Osteocyte (in vitro differentiated cells): Measurements from ENCODE around the gene QSER1. TPM values are rescaled to one million over a fixed set of nuclear protein-coding genes. Genes with fewer than 3 reads are reported as not detected.

Experiments
- DNase-seq: peaks from one replicate; pipeline ENCODE4 v3.0.0; 2021; ENCODE audit warnings: mixed read lengths; ENCODE audit not compliant: unreplicated experiment; ENCODE audit errors: extremely low spot score
- H3K27ac Mint-ChIP-seq: one replicate; pipeline ENCODE4 v1.8.0; 2021; ENCODE audit warnings: mild to moderate bottlenecking, mixed read lengths; ENCODE audit not compliant: unreplicated experiment
- H3K27me3 Mint-ChIP-seq: one replicate; pipeline ENCODE4 v1.8.0; 2021; ENCODE audit warnings: mixed read lengths; ENCODE audit not compliant: unreplicated experiment
- H3K36me3 Mint-ChIP-seq: one replicate; pipeline ENCODE4 v1.8.0; 2021; ENCODE audit warnings: mixed read lengths; ENCODE audit not compliant: unreplicated experiment
- H3K4me1 Mint-ChIP-seq: one replicate; pipeline ENCODE4 v1.8.0; 2021; ENCODE audit warnings: mixed read lengths; ENCODE audit not compliant: unreplicated experiment
- H3K4me3 Mint-ChIP-seq: one replicate; pipeline ENCODE4 v1.8.0; 2021; ENCODE audit warnings: mild to moderate bottlenecking, moderate library complexity, mixed read lengths; ENCODE audit not compliant: unreplicated experiment
- H3K9me3 Mint-ChIP-seq: one replicate; pipeline ENCODE4 v1.8.0; 2021; ENCODE audit warnings: mixed read lengths; ENCODE audit not compliant: unreplicated experiment
- total RNA-seq: library from RNA; stranded (reverse); gene quantifications from 2 replicates; pipeline ENCODE4 v1.2.1, GENCODE V29; 2021
- TF ChIP-seq, protein P1 (sequence below): fragments of 200-600 bp; sonication (generic); IDR thresholded peaks from 2 replicates; pipeline ENCODE4 v1.5.0; 2021; ENCODE audit warnings: antibody characterized with exemption, mild to moderate bottlenecking, moderate library complexity

Gene QSER1
- total RNA-seq, 1 donor from 2014 or later = 32.4 TPM

DNA sequence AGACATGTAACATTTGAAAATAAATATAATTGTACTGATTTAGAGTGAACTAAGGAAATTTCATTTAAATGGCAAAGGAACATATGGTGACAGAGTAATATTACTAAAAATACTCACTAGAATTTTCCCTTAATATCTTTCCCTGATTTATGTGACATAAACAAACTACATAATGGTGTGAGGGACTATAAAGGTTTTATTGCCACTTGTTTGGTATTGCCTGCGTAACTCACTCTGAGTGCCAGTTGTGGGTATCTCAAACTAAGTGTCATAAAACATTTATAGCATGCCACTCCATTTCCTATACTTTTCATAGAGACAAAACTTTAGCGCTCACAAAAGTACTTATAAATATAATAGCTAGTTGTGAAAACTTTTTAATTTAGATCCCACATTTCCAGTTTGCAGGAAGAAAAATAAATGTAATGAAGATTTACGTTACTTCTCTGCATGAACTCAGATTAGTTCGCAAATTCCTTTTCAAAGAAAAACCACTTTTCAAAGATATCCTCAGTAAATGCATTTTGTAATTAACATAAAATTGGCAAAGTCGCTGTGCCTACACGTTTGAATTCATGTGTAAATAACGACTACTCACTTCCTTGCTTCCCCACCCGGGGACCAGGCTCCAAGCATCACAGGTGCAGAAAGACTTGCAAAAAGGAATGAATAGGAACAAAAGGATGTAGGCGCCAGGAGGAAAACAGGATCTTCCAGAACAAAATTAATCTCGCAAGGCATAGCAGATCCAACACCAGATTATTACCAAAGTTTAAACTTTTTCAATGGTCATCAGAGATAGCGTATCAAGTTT lies 1.6 kb upstream of the QSER1 start:
- Mint-ChIP-seq H3K27ac (no peak overlapping the region), H3K4me3 (peak overlapping the region; percentile 87), H3K27me3 (no peaks in the 10 kb centered on the region), H3K4me1 (peaks cover 35% of the 10 kb centered on the region), H3K36me3 (no peaks in the 10 kb centered on the region), H3K9me3 (no peaks in the 10 kb centered on the region)
- no peak for DNase-seq
- TF ChIP-seq, protein P1, sequence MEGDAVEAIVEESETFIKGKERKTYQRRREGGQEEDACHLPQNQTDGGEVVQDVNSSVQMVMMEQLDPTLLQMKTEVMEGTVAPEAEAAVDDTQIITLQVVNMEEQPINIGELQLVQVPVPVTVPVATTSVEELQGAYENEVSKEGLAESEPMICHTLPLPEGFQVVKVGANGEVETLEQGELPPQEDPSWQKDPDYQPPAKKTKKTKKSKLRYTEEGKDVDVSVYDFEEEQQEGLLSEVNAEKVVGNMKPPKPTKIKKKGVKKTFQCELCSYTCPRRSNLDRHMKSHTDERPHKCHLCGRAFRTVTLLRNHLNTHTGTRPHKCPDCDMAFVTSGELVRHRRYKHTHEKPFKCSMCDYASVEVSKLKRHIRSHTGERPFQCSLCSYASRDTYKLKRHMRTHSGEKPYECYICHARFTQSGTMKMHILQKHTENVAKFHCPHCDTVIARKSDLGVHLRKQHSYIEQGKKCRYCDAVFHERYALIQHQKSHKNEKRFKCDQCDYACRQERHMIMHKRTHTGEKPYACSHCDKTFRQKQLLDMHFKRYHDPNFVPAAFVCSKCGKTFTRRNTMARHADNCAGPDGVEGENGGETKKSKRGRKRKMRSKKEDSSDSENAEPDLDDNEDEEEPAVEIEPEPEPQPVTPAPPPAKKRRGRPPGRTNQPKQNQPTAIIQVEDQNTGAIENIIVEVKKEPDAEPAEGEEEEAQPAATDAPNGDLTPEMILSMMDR = no peak

DNA sequence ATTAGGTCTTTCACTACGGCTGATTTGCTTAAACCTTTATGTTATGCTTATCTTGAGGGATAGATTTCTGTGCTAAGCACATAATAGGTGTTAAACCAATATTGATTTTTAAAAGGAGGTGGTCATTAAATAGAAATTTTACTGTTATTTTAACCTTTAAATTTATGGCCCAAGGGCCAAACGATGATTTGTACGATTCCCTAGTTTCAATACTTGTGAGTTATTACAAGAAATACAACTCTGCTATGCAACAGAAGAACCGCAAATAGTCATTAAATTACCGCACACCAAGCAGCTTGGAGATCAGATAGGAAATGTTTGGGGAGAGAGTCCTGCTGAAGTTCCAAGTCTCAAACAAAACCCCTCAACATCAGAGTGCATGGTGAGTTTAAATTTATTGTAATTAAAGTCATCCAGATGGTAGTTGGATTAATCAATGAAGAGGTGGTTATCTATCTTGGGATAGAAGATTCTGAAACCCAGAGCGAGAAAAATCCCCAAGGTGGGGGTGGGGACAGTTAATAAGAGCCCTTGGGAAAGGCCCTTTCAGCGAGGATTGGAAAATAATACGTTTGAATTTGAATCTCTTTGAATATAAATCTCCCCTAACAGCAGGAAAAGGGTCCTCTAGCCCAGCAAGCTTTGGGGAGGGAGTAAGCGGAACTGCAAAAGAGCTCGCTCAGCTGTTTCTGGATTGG lies 805 bp upstream of the QSER1 start:
- peak overlapping the region; percentile 89 for H3K27ac Mint-ChIP-seq
- TF ChIP-seq, protein P1 = no peak
- H3K27me3 Mint-ChIP-seq = no peaks in the 10 kb centered on the region
- no peak for DNase-seq
- H3K4me3 Mint-ChIP-seq = peak overlapping the region; percentile 87
- H3K4me1 Mint-ChIP-seq = peaks cover 36% of the 10 kb centered on the region
- no peaks in the 10 kb centered on the region for H3K9me3 Mint-ChIP-seq
- no peaks in the 10 kb centered on the region for H3K36me3 Mint-ChIP-seq

DNA sequence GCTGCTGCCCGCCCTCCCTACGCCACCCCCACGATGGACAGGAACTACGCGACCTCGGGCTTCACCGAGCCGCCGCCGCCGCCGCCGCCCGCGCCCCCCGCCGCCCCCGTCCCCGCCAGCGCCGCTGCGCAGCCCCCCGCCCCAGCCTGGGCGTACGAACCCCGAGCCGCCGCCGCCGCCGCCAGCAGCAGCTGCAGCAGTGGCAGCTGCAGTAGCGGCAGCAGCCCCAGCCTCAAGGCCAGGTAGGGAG lies 407 bp downstream of the QSER1 start:
- Mint-ChIP-seq H3K9me3 (no peaks in the 10 kb centered on the region), H3K27me3 (no peaks in the 10 kb centered on the region), H3K4me3 (peak overlapping the region; percentile 97), H3K27ac (no peak overlapping the region), H3K4me1 (peaks cover 36% of the 10 kb centered on the region), H3K36me3 (no peaks in the 10 kb centered on the region)
- TF ChIP-seq, protein P1 = no peak
- no peak for DNase-seq

DNA sequence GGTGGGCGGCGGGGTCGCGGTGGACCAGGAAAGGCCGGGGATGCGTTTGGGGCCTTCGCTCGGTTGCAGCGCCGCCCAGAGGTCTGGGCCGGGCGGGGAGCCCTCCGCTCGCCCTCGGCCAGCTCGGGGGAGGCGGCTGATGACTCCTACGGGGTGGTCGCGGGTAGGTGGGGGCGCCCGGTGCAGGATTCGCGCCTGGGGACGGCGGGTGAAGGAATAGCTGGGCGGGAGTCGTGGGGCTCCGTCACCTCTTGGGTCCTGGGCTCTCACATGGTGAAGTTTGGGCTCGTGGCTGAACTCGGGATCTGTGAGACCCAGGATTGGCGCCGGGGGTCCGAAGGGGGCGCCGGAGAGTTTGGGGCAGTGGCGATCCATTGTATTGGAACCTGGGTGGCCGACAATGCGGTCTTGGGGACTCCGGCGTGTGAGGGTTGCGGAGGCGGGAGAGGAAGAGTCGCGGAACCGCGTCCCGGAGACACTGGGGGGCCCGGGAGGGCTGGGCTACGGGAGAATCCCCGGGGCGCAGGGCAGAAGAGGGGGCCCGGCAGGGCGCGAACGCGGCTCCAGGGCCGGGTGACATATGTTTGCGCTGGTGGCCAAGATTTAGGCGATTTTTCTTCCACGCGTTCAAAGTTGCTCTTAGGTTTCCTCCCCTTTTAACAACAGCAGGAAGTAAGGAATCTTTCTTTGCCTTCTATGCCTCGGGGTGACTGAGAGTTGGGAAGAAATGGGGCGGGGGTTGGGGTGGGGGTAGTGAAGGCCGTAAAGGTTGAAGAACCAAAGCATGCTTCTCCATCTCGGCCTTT lies 935 bp downstream of the QSER1 start:
- H3K27ac Mint-ChIP-seq = peak overlapping the region; percentile 94
- H3K36me3 Mint-ChIP-seq = no peaks in the 10 kb centered on the region
- TF ChIP-seq, protein P1 = peak; percentile 69
- no peaks in the 10 kb centered on the region for H3K9me3 Mint-ChIP-seq
- H3K4me3 Mint-ChIP-seq = peak overlapping the region; percentile 97
- DNase-seq = peak; percentile 88
- H3K27me3 Mint-ChIP-seq = no peaks in the 10 kb centered on the region
- peaks cover 36% of the 10 kb centered on the region for H3K4me1 Mint-ChIP-seq
